Neural cell (in vitro differentiated cells): ENCODE results near the gene SIAE. TPM values are rescaled to one million over a fixed set of nuclear protein-coding genes. Genes with fewer than 3 reads are reported as not detected.

Experiments used
- H2AFZ ChIP-seq: fragments of 200-600, 300-800 bp; sonication (generic), shearing (Covaris generic); 2 replicates; pipeline ENCODE4 v1.6.0; 2014; ENCODE audit warnings: low read depth, mild to moderate bottlenecking, antibody characterized with exemption, low read length, moderate library complexity
- H3F3A ChIP-seq: fragments of 200-600 bp; shearing (Covaris generic); 2 replicates; pipeline ENCODE4 v1.6.1; 2016; ENCODE audit warnings: mild to moderate bottlenecking, moderate library complexity, mixed read lengths, antibody characterized with exemption, low read length; ENCODE audit not compliant: insufficient read depth, poor library complexity, severe bottlenecking
- H3K27ac ChIP-seq: fragments of 200-600, 300-800 bp; sonication (generic), shearing (Covaris generic); 2 replicates; pipeline ENCODE4 v1.5.1; 2014; ENCODE audit warnings: mild to moderate bottlenecking, low read length, moderate library complexity
- H3K27me3 ChIP-seq: fragments of 300-800, 200-600 bp; sonication (generic), shearing (Covaris generic); 2 replicates; pipeline ENCODE4 v1.6.0; 2014; ENCODE audit warnings: mild to moderate bottlenecking, low read depth, low read length, moderate library complexity; ENCODE audit not compliant: insufficient read depth
- H3K36me3 ChIP-seq: fragments of 300-800, 200-600 bp; sonication (generic), shearing (Covaris generic); 2 replicates; pipeline ENCODE4 v1.5.1; 2014; ENCODE audit warnings: mild to moderate bottlenecking, antibody characterized with exemption, low read length, moderate library complexity; ENCODE audit not compliant: insufficient read depth
- H3K4me2 ChIP-seq: fragments of 300-800, 200-600 bp; sonication (generic), shearing (Covaris generic); 2 replicates; pipeline ENCODE4 v1.6.0; 2014; ENCODE audit warnings: mild to moderate bottlenecking, low read length
- H3K4me3 ChIP-seq: fragments of 300-800, 200-600 bp; sonication (generic), shearing (Covaris generic); 2 replicates; pipeline ENCODE4 v1.5.1; 2014; ENCODE audit warnings: mild to moderate bottlenecking, low read length, moderate library complexity
- H3K79me2 ChIP-seq: fragments of 200-600 bp; shearing (Covaris generic); replicated peaks from 2 replicates; pipeline ENCODE4 v1.6.0; 2014; ENCODE audit warnings: mild to moderate bottlenecking, low read length, moderate library complexity; ENCODE audit not compliant: insufficient read depth
- H3K9ac ChIP-seq: fragments of 300-800, 200-600 bp; sonication (generic), shearing (Covaris generic); 2 replicates; pipeline ENCODE4 v1.6.1; 2016; ENCODE audit warnings: mild to moderate bottlenecking, low read length, mixed read lengths
- H3K9me2 ChIP-seq: fragments of 200-600 bp; shearing (Covaris generic); 2 replicates; pipeline ENCODE4 v1.6.1; 2016; ENCODE audit warnings: mild to moderate bottlenecking, low read length, mixed read lengths; ENCODE audit not compliant: insufficient read depth
- H3K9me3 ChIP-seq: fragments of 200-600, 300-800 bp; sonication (generic), shearing (Covaris generic); 2 replicates; pipeline ENCODE4 v1.6.1; 2016; ENCODE audit warnings: mild to moderate bottlenecking, mixed run types, low read length, moderate library complexity, mixed read lengths
- H4K20me1 ChIP-seq: fragments of 200-600 bp; shearing (Covaris generic); 2 replicates; pipeline ENCODE4 v1.6.1; 2016; ENCODE audit warnings: mild to moderate bottlenecking, mixed run types; ENCODE audit not compliant: insufficient read depth
- CTCF ChIP-seq: fragments of 450-650 bp; IDR thresholded peaks from 2 replicates; pipeline ENCODE4 v1.5.1; 2014; ENCODE audit warnings: antibody characterized with exemption, mild to moderate bottlenecking, moderate library complexity; ENCODE audit not compliant: poor library complexity, severe bottlenecking
- EP300 ChIP-seq: fragments of 450-650 bp; conservative IDR thresholded peaks from 2 replicates; pipeline ENCODE4 v1.6.1; 2014; ENCODE audit warnings: antibody characterized with exemption, mild to moderate bottlenecking, moderate library complexity; ENCODE audit not compliant: poor library complexity, severe bottlenecking
- EZH2 ChIP-seq: fragments of 200-600, 300-800 bp; shearing (Covaris generic), sonication (generic); IDR thresholded peaks from 2 replicates; pipeline ENCODE4 v1.6.1; 2014; ENCODE audit warnings: antibody characterized with exemption, low read length, borderline replicate concordance, mild to moderate bottlenecking; ENCODE audit not compliant: insufficient read depth, poor library complexity, severe bottlenecking
- MXI1 ChIP-seq: fragments of 450-650 bp; conservative IDR thresholded peaks from 2 replicates; pipeline ENCODE4 v1.6.1; 2014; ENCODE audit warnings: antibody characterized with exemption, mild to moderate bottlenecking; ENCODE audit not compliant: poor library complexity, severe bottlenecking
- POLR2AphosphoS5 ChIP-seq: IDR thresholded peaks from 2 replicates; pipeline ENCODE4 v1.6.1; 2012
- RAD21 ChIP-seq: fragments of 450-650 bp; conservative IDR thresholded peaks from 2 replicates; pipeline ENCODE4 v1.6.1; 2014; ENCODE audit warnings: antibody characterized with exemption, mild to moderate bottlenecking, moderate library complexity
- REST ChIP-seq: IDR thresholded peaks from 2 replicates; pipeline ENCODE4 v1.6.1; 2012; ENCODE audit warnings: borderline replicate concordance
- SMC3 ChIP-seq: fragments of 450-650 bp; conservative IDR thresholded peaks from 2 replicates; pipeline ENCODE4 v1.6.1; 2014; ENCODE audit warnings: antibody characterized with exemption, mild to moderate bottlenecking, moderate library complexity; ENCODE audit not compliant: poor library complexity
- TAF1 ChIP-seq: IDR thresholded peaks from 2 replicates; pipeline ENCODE4 v1.6.1; 2012; ENCODE audit warnings: low read depth
- polyA plus RNA-seq: library from polyadenylated mRNA; depleted of rRNA; stranded (reverse); fragments of >200 nt; gene quantifications from 2 replicates; pipeline ENCODE4 v1.2.3, GENCODE V29; 2014

SIAE gene
- polyA plus RNA-seq, 1 donor from 2014 or later = 4.0 TPM

GRCh38 chr11:124648610-124649009 lies 24.9 kb downstream of the SIAE start:
- H3K9ac ChIP-seq = no peak overlapping the region
- no peak overlapping the region for H3K4me2 ChIP-seq
- TF ChIP-seq MXI1 = no peak
- TF ChIP-seq CTCF = no peak
- no peak overlapping the region for H3K27ac ChIP-seq
- H3K4me3 ChIP-seq = no peak overlapping the region
- no peaks in the 10 kb centered on the region for H3K9me3 ChIP-seq
- H3K9me2 ChIP-seq = no peaks in the 10 kb centered on the region
- H3K27me3 ChIP-seq = no peaks in the 10 kb centered on the region
- no peaks in the 10 kb centered on the region for H3F3A ChIP-seq
- H3K36me3 ChIP-seq = no peaks in the 10 kb centered on the region
- H2AFZ ChIP-seq = no peak overlapping the region
- no peaks in the 10 kb centered on the region for H4K20me1 ChIP-seq
- H3K79me2 ChIP-seq = no peaks in the 10 kb centered on the region

GRCh38 chr11:124646148-124646547 lies 27.4 kb downstream of the SIAE start:
- no peaks in the 10 kb centered on the region for H3K79me2 ChIP-seq
- no peak overlapping the region for H3K9ac ChIP-seq
- no peaks in the 10 kb centered on the region for H4K20me1 ChIP-seq
- H3K4me2 ChIP-seq = no peak overlapping the region
- no peak overlapping the region for H3K27ac ChIP-seq
- H3K9me3 ChIP-seq = no peaks in the 10 kb centered on the region
- H3K36me3 ChIP-seq = no peaks in the 10 kb centered on the region
- H3F3A ChIP-seq = no peaks in the 10 kb centered on the region
- no peaks in the 10 kb centered on the region for H3K9me2 ChIP-seq
- H3K27me3 ChIP-seq = no peaks in the 10 kb centered on the region
- TF ChIP-seq CTCF (no peak), RAD21 (no peak), POLR2AphosphoS5 (no peak), EZH2 (no peak)
- H2AFZ ChIP-seq = no peak overlapping the region
- no peak overlapping the region for H3K4me3 ChIP-seq

GRCh38 chr11:124644426-124645280 lies 28.9 kb downstream of the SIAE start:
- H3K27me3 ChIP-seq = no peaks in the 10 kb centered on the region
- no peaks in the 10 kb centered on the region for H4K20me1 ChIP-seq
- H3K9me2 ChIP-seq = no peaks in the 10 kb centered on the region
- no peak overlapping the region for H3K4me2 ChIP-seq
- no peak overlapping the region for H3K4me3 ChIP-seq
- H3K79me2 ChIP-seq = no peaks in the 10 kb centered on the region
- TF ChIP-seq CTCF = peak; percentile 97
- TF ChIP-seq EZH2 = no peak
- peak; percentile 63 for TF ChIP-seq REST
- TF ChIP-seq RAD21 = peak; percentile 95
- TF ChIP-seq POLR2AphosphoS5 = no peak
- TF ChIP-seq SMC3 = peak; percentile 97
- no peak for TF ChIP-seq TAF1
- no peak for TF ChIP-seq EP300
- TF ChIP-seq MXI1 = peak; percentile 44
- no peak overlapping the region for H3K9ac ChIP-seq
- H3K9me3 ChIP-seq = no peaks in the 10 kb centered on the region
- no peaks in the 10 kb centered on the region for H3K36me3 ChIP-seq
- H3K27ac ChIP-seq = no peak overlapping the region
- no peak overlapping the region for H2AFZ ChIP-seq
- no peaks in the 10 kb centered on the region for H3F3A ChIP-seq
